IMR-90 (cell line): ENCODE data around the gene ARHGAP18. TPM values are rescaled to one million over a fixed set of nuclear protein-coding genes. Genes with fewer than 3 reads are reported as not detected.
A peak's percentile ranks its signal among the peaks of the same experiment; 100 is the strongest.

Experiments used
- ATAC-seq: fragments of 200-7000 bp; cut with Tn5 transposase; 2 replicates; pipeline ENCODE4 v1.9.1; 2020; ENCODE audit warnings: low read depth, mild to moderate bottlenecking, moderate library complexity
- BruUV-seq: library from RNA; stranded (reverse); fragments of 400-500 nt; replicated peaks from 2 replicates; lab custom pipeline; 2021; lab: Mats Ljungman, UMichigan
- CTCF ChIA-PET: fragments of 300-600 bp; formaldehyde crosslinking; extraction: SDS; loops from one replicate; lab custom pipeline; 2021; ENCODE audit warnings: antibody characterized with exemption; lab: Yijun Ruan, JAX
- POLR2A ChIA-PET: fragments of 300-600 bp; sonication (Branson Sonifier 250); formaldehyde crosslinking; loops from one replicate; lab custom pipeline; 2022; ENCODE audit warnings: antibody characterized with exemption; ENCODE audit not compliant: unreplicated experiment; lab: Charles Lee
- DNase-seq: peaks from one replicate; pipeline ENCODE4 v3.0.0; 2013
- H2AFZ ChIP-seq: replicated peaks from 2 replicates; pipeline ENCODE3; 2013; ENCODE audit warnings: low read length, mild to moderate bottlenecking; ENCODE audit not compliant: poor library complexity
- H2AK5ac ChIP-seq: 2 replicates; pipeline ENCODE4 v1.6.1; 2013; ENCODE audit warnings: low read depth, low read length, inconsistent platforms
- H2AK9ac ChIP-seq: replicated peaks from 2 replicates; pipeline ENCODE3; 2013; ENCODE audit warnings: mild to moderate bottlenecking, low read depth, low read length, moderate library complexity; ENCODE audit not compliant: poor library complexity
- H2BK120ac ChIP-seq: 2 replicates; pipeline ENCODE4 v1.6.1; 2013; ENCODE audit warnings: low read depth, low read length, inconsistent platforms
- H2BK15ac ChIP-seq: 3 replicates; pipeline ENCODE4 v1.6.1; 2013; ENCODE audit warnings: low read depth, low read length, inconsistent platforms
- H2BK20ac ChIP-seq: 2 replicates; pipeline ENCODE4 v1.6.1; 2013; ENCODE audit warnings: low read depth, mild to moderate bottlenecking, inconsistent platforms, low read length, moderate library complexity
- H2BK5ac ChIP-seq: 2 replicates; pipeline ENCODE4 v1.6.1; 2013; ENCODE audit warnings: mild to moderate bottlenecking, low read depth, low read length, inconsistent platforms; ENCODE audit not compliant: poor library complexity, severe bottlenecking
- H3K14ac ChIP-seq: replicated peaks from 2 replicates; pipeline ENCODE4 v1.6.1; 2013; ENCODE audit warnings: low read depth, low read length, inconsistent platforms
- H3K18ac ChIP-seq: 2 replicates; pipeline ENCODE4 v1.6.1; 2013; ENCODE audit warnings: low read depth, low read length, control low read depth
- H3K23ac ChIP-seq: 2 replicates; pipeline ENCODE4 v1.6.1; 2013; ENCODE audit warnings: low read depth, low read length, inconsistent platforms
- H3K27ac ChIP-seq: 2 replicates; pipeline ENCODE4 v1.5.1; 2013; ENCODE audit warnings: mild to moderate bottlenecking, control low read depth, low read length; ENCODE audit not compliant: insufficient read depth
- H3K27me3 ChIP-seq: 2 replicates; pipeline ENCODE4 v1.6.1; 2013; ENCODE audit warnings: low read length; ENCODE audit not compliant: control insufficient read depth, insufficient read depth
- H3K36me3 ChIP-seq: 2 replicates; pipeline ENCODE4 v1.6.1; 2013; ENCODE audit warnings: low read length, mixed read lengths; ENCODE audit not compliant: control insufficient read depth, insufficient read depth
- H3K4ac ChIP-seq: 2 replicates; pipeline ENCODE4 v1.6.1; 2013; ENCODE audit warnings: low read depth, low read length, inconsistent platforms
- H3K4me1 ChIP-seq: 2 replicates; pipeline ENCODE4 v1.6.1; 2013; ENCODE audit warnings: low read length, mixed read lengths; ENCODE audit not compliant: control insufficient read depth, insufficient read depth
- H3K4me2 ChIP-seq: 2 replicates; pipeline ENCODE4 v1.6.1; 2013; ENCODE audit warnings: low read depth, mild to moderate bottlenecking, control low read depth, low read length, moderate library complexity
- H3K4me3 ChIP-seq: 2 replicates; pipeline ENCODE4 v1.5.1; 2013; ENCODE audit warnings: low read depth, mild to moderate bottlenecking, control low read depth, low read length, moderate library complexity; ENCODE audit not compliant: insufficient read depth
- H3K56ac ChIP-seq: 2 replicates; pipeline ENCODE4 v1.6.1; 2013; ENCODE audit warnings: low read length, inconsistent platforms; ENCODE audit not compliant: insufficient read depth; ENCODE audit errors: extremely low read depth
- H3K79me1 ChIP-seq, 2 experiments: 2 replicates each; pipeline ENCODE4 v1.6.1; 2013; ENCODE audit warnings: low read length in 2 of 2, inconsistent platforms in 1 of 2, low read depth in 1 of 2
- H3K9ac ChIP-seq: 2 replicates; pipeline ENCODE4 v1.6.1; 2013; ENCODE audit warnings: low read depth, low read length, control low read depth
- H3K9me1 ChIP-seq: 2 replicates; pipeline ENCODE4 v1.6.1; 2013; ENCODE audit warnings: low read length, inconsistent platforms; ENCODE audit not compliant: insufficient read depth
- H3K9me3 ChIP-seq: 2 replicates; pipeline ENCODE4 v1.6.1; 2013; ENCODE audit warnings: low read length; ENCODE audit not compliant: control insufficient read depth, insufficient read depth
- H4K20me1 ChIP-seq: 2 replicates; pipeline ENCODE4 v1.6.1; 2013; ENCODE audit warnings: low read length, inconsistent platforms; ENCODE audit not compliant: insufficient read depth
- H4K5ac ChIP-seq: 2 replicates; pipeline ENCODE4 v1.6.1; 2013; ENCODE audit warnings: mild to moderate bottlenecking, low read depth, low read length, control low read depth
- H4K8ac ChIP-seq, 2 experiments: 2 replicates each; pipeline ENCODE4 v1.6.1; 2013; ENCODE audit warnings: low read depth in 2 of 2, low read length in 2 of 2, control low read depth in 1 of 2, inconsistent platforms in 1 of 2
- H4K91ac ChIP-seq: 2 replicates; pipeline ENCODE4 v1.6.1; 2013; ENCODE audit warnings: low read depth, low read length, inconsistent platforms; ENCODE audit not compliant: insufficient read depth
- CEBPB ChIP-seq: IDR thresholded peaks from 2 replicates; pipeline ENCODE4 v1.6.1; 2012; ENCODE audit warnings: low read depth, low read length, improper control_type of control experiment
- ELK1 ChIP-seq: fragments of 150-350 bp; IDR thresholded peaks from 2 replicates; pipeline ENCODE4 v1.6.1; 2016; ENCODE audit warnings: low read depth, mild to moderate bottlenecking, low read length, moderate library complexity, borderline replicate concordance
- FOS ChIP-seq: fragments of 150-350 bp; IDR thresholded peaks from 2 replicates; pipeline ENCODE4 v1.6.1; 2016; ENCODE audit warnings: low read depth, low read length
- MAZ ChIP-seq: IDR thresholded peaks from 2 replicates; pipeline ENCODE4 v1.6.1; 2012; ENCODE audit warnings: low read depth, mild to moderate bottlenecking, low read length, improper control_type of control experiment, moderate library complexity, borderline replicate concordance
- POLR2A ChIP-seq: IDR thresholded peaks from 2 replicates; pipeline ENCODE4 v1.6.1; 2012; ENCODE audit warnings: mild to moderate bottlenecking, low read depth, low read length
- RCOR1 ChIP-seq: IDR thresholded peaks from 2 replicates; pipeline ENCODE4 v1.6.1; 2012; ENCODE audit warnings: mild to moderate bottlenecking, low read length, improper control_type of control experiment; ENCODE audit not compliant: insufficient replicate concordance
- RFX5 ChIP-seq: IDR thresholded peaks from 2 replicates; pipeline ENCODE4 v1.8.0; 2012; ENCODE audit warnings: low read depth, mild to moderate bottlenecking, low read length, moderate library complexity
- SMC3 ChIP-seq: fragments of 150-350 bp; IDR thresholded peaks from 2 replicates; pipeline ENCODE4 v1.6.1; 2016; ENCODE audit warnings: low read depth, mild to moderate bottlenecking, antibody characterized with exemption, low read length, moderate library complexity
- WGBS, 2 experiments: methylation state at CpG; one replicate each; pipeline versions ENCODE4 v1.1.5 to v1.1.7; 2013; ENCODE audit warnings: missing lambda C conversion rate in 2 of 2; ENCODE audit not compliant: insufficient read length in 1 of 2; ENCODE audit errors: extremely low coverage in 2 of 2; 5-methylcytosine and 5-hydroxymethylcytosine counted together
- dilution Hi-C: fragments of 300-500 bp; cut with HindIII; formaldehyde crosslinking; loops from one replicate; pipeline ENCODE4 v1.14.3; 2018; ENCODE audit warnings: low sequenced_read_pairs; ENCODE audit not compliant: unreplicated experiment
- in situ Hi-C: fragments of 300-500 bp; cut with MboI; formaldehyde crosslinking; loops from 3 replicates; pipeline ENCODE4 v1.14.3; 2019; ENCODE audit warnings: low sequenced_read_pairs, inconsistent platforms, mixed read lengths
- intact Hi-C: fragments of 100-400 bp; cut with micrococcal nuclease; formaldehyde crosslinking; loops from 2 replicates; pipeline ENCODE4 v1.10.0; 2022
- polyA plus RNA-seq, 3 experiments: library from polyadenylated mRNA; depleted of rRNA; stranded (reverse); fragments of >200 nt; gene quantifications; 2 replicates each; pipeline ENCODE4 v1.2.3, GENCODE V29; 2012; ENCODE audit warnings: low replicate concordance in 1 of 3
- total RNA-seq: library from RNA; depleted of rRNA; stranded (reverse); fragments of >200 nt; gene quantifications from 2 replicates; pipeline ENCODE4 v1.2.3, GENCODE V29; 2012

Gene ARHGAP18
- total and polyA plus RNA-seq, 2 of the 4 experiments (the other 2 are of a cell fraction): 6.2 to 17.0 TPM

GRCh38 chr6:129619579-129620233 lies 90.3 kb downstream of the ARHGAP18 start:
- H3K4me1 ChIP-seq: 0 out of 2 replicates have a peak, but pooled peaks cover 1% of the 10 kb centered on the region
- ATAC-seq: no peak
- no peak overlapping the region for H2BK20ac ChIP-seq
- intact Hi-C loops: no loop called here
- H4K91ac ChIP-seq: no peak overlapping the region
- H2AFZ ChIP-seq: no peak overlapping the region
- H2BK5ac ChIP-seq: no peak overlapping the region
- in situ Hi-C loops: loop anchor here (10.0 kb wide), 1 partner anchor 125 kb away; no protein-coding TSS in a partner anchor
- no peaks in the 10 kb centered on the region; the same call in 1 of the 2 replicates for H3K36me3 ChIP-seq
- no peak overlapping the region; the same call in 1 of the 2 replicates for H3K27ac ChIP-seq
- H3K9me3 ChIP-seq: no peaks in the 10 kb centered on the region
- H3K23ac ChIP-seq: no peak overlapping the region
- H3K4ac ChIP-seq: no peak overlapping the region
- CTCF ChIA-PET: no interaction called here
- peaks cover 0 to 6% of the 10 kb centered on the region in 2 experiments; a peak in 2 of 4 replicates for H3K79me1 ChIP-seq
- WGBS, 2 experiments: no CpG with 5 or more reads among the region's 2 CpGs
- dilution Hi-C loops: no loop called here
- H3K4me3 ChIP-seq: no peak overlapping the region
- H4K20me1 ChIP-seq: no peaks in the 10 kb centered on the region
- H3K18ac ChIP-seq: no peak overlapping the region
- H2AK9ac ChIP-seq: no peak overlapping the region
- no peak for DNase-seq
- no peak for TF ChIP-seq SMC3
- TF ChIP-seq CEBPB: no peak
- TF ChIP-seq FOS: no peak
- no peak for TF ChIP-seq POLR2A
- TF ChIP-seq RFX5: no peak
- TF ChIP-seq MAZ: no peak
- TF ChIP-seq ELK1: no peak
- TF ChIP-seq RCOR1: no peak
- no peak overlapping the region for H3K4me2 ChIP-seq
- POLR2A ChIA-PET: no interaction called here
- H3K14ac ChIP-seq: no peak overlapping the region
- no peak overlapping the region; a peak in 1 of 4 replicates for H4K8ac ChIP-seq
- no peak overlapping the region for H2BK15ac ChIP-seq
- H3K9ac ChIP-seq: no peak overlapping the region
- H2BK120ac ChIP-seq: no peak overlapping the region
- H3K27me3 ChIP-seq: no peaks in the 10 kb centered on the region
- H3K56ac ChIP-seq: no peak overlapping the region
- H4K5ac ChIP-seq: no peak overlapping the region; the same call in 1 of the 2 replicates
- H3K9me1 ChIP-seq: peaks cover 2% of the 10 kb centered on the region; the same call in 1 of the 2 replicates
- H2AK5ac ChIP-seq: 0 out of 2 replicates have a peak overlapping the region, but pooled peaks have one; percentile 54
- no TSS peak for BruUV-seq
